NCI-H510A (cell line): ENCODE results near the gene FASN.

Source experiments
- DNase-seq: peaks from one replicate; lab custom pipeline; 2025; lab: John Stamatoyannopoulos, UW

Gene FASN

DNA sequence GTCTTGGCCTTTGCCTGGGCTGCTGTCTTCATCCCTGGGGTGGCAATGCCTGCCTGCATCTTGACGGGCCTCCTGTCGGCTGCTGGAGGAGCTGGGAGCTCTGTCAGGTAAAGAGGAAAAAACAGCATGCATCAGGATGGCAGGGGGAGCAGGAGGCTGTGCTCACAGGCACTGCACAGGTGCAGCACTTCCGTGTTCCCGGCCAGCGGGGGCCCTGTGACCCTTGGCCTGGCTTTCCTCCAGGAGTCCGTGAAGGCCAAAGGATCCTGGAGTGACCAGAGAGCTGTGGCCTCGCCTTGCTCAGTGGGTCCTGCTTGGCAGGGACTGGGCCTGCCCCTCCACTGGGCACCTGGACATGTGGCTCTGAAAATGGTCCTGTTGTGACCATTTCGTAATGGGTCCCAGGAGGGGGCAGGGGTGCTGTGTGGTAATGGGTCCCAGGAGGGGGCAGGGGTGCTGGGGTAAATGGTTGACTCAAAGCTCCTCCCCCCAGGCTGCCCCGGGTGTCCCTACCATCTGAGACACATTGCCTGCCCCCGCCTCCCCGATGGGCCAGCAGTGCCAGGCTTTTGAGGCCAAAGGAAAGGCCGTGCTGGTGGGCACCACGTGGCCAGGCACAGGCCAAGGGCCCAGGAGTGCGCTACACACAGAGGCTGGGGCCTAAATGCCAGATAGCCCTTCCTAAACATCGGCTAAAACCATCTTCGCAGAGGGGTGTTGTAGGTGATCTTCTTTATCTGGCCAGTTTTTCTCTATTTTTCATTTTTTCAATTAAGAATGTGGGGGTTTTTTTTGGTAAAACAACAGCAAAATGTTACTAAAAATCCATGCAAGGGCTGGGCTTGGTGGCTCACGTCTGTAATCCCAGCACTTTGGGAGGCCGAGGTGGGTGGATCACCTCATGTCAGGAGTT lies 4.0 kb upstream of the FASN start:
- DNase-seq = no peak

DNA sequence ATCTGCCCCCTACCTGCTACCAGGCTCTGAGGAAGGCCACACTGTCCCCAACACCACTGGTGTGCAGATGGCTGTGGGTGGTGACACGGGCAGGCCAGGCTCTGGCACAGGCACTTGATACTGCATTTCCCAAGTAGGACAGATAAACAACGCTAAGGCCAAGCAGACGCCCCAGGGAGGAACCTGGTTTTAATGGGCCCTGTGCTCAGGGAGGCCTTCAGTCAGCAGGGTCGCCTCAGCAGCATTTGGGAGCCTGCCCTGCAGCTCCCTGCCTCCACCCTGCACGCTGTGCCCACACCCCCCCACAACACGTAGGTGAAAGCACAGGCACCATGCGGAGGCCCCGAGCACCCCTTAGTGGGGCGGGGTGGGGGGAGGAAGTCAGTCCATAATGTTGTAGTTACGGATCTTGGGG lies 3.3 kb upstream of the FASN start:
- no peak for DNase-seq

DNA sequence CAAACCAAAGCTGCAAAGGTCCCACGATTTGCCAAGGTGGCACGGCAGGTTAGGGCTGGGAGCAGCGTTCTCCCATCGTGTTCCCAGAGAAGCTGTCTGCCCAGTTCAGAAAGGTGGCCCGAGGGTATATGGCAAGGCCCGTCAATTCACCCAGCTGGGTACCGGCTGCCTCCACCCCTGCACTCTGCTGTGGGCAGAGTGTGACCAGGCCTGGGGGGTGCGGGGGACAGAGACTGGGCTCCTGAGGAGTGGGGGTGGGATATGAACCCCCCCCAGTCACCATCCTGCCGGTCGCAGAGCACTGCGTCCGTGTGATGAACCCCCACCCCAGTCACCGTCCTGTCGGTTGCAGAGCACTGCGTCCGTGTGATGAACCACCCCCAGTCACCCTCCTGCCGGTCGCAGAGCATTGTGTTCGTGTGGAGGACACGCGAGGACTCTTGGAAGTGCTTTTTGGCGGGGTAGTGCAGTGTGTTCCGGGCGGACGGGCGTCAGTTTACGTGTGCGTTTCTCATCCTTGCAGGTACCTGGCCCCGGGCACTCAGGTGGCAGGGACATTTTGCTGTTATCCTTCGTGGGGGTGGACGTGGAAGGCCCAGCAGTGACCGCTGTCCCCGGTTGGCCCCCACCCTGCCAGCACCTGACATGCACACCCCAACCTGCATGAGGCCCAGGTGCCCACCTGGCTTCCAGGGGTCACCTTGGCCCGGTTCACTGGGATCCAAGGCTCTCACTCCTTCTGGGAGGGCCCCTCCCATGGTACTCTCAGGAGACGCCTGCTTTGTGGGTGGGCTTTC lies 2.7 kb upstream of the FASN start:
- DNase-seq = no peak

DNA sequence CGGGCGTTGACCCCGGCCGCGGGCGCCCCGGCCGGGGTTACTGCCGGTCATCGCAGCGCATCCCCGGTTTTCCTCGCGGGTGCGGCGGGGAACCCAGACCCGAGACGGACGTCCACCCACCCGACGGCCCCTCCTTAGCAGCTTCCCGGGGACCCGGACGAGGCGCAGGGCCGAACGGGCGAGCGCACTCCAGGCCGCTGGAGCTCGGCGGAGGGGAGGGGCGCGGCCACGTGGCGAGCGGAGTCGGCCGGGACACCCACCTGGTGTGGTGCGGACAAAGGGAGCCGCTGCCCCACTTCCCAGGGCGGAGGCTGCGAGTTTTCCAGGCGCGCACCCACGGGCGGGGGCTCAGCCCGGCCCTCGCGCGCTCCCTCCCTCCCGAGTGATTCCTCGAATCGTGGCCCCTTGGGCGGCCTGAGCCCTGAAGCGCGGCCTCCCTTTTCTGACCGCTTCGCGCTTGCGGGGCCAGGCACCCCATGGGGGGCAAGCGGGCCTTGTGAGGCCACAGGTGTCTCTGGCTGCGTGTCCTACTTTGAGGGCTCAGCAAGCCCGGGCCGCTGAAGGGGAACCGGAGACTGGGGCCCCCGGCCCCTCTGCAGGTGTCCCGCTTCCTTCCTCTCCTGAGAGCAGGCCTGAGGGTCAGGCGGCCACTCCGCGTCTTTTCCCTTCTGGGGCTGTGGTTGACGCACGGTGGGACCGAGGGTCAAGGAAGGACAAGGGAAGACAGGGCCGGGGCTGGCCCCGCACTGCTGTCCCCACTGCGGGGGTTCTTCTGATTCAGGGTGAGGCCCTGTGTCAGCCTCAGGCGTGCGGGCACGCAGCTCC lies 1.1 kb upstream of the FASN start:
- no peak for DNase-seq

DNA sequence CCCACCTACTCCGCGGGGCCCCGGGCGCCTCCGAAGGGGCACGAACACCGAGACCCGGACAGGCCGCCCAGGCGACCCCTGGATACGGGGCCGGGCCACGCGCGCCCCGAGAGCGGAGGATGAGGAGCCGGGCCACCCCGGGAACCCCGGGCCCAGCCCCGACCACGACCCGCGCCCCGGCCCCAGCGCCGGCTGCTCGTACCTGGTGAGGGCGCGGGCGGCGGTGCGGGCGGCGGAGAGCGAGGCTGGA lies 192 bp downstream of the FASN start:
- DNase-seq = no peak

DNA sequence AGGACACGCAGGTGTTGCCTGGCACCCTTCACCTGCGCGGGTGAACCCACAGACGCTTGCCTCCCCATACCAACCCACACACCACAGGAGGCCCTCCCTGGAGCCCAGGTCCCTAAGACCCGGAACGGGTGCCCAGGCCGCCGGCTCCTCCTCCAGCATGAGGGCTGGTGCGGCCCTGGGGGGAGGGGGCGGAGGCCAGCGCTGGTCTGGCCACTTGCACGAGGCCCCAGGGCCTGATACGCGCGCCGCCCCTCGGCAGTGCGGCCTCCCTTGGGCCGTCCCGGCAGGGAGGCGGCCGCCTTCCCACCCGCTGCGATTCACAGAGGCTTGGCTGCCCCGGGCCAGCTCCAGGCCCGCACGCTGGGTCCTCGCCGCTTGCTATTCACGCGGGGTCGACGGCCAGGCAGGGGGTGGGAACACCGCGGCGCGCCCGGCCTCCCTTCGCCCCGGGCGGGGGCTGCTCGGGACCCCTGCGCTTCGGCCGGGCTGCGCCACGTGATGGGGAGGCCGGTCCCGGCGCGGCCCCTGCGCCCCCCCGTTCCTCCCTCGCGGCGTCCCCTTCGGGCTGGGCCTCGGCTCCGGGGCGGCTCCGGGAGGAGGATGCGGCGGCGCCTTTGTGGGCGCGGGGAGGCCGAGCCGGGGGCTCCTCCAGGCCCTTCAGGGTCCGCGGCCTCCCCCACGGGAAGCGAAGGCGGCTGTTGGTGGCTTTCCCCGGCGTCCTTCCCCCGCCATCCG lies 685 bp downstream of the FASN start:
- DNase-seq = peak; percentile 35

DNA sequence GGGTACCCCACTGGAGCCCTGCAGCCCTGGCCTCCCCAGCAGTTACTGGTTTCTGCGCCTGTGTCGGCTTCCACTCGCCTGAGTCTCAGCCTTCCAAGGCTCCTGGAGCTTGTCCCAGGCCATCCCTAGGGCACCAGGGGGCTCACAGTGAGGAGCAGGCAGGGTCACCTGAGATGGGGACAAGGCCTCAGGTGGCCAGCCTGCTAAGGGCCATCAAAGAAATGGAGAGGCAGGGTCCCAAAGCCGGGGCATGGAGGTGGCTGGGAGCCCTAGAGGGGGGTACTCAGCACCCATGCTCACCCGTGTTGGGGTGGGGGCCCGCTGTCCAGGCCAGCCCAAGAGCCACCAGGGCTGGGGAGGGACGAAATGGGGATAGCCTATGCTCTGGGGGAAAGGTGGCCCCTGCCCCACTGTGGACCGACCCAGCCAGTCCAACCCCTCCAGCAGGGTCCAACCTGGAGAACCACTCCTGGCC lies 1.3 kb downstream of the FASN start:
- no peak for DNase-seq

DNA sequence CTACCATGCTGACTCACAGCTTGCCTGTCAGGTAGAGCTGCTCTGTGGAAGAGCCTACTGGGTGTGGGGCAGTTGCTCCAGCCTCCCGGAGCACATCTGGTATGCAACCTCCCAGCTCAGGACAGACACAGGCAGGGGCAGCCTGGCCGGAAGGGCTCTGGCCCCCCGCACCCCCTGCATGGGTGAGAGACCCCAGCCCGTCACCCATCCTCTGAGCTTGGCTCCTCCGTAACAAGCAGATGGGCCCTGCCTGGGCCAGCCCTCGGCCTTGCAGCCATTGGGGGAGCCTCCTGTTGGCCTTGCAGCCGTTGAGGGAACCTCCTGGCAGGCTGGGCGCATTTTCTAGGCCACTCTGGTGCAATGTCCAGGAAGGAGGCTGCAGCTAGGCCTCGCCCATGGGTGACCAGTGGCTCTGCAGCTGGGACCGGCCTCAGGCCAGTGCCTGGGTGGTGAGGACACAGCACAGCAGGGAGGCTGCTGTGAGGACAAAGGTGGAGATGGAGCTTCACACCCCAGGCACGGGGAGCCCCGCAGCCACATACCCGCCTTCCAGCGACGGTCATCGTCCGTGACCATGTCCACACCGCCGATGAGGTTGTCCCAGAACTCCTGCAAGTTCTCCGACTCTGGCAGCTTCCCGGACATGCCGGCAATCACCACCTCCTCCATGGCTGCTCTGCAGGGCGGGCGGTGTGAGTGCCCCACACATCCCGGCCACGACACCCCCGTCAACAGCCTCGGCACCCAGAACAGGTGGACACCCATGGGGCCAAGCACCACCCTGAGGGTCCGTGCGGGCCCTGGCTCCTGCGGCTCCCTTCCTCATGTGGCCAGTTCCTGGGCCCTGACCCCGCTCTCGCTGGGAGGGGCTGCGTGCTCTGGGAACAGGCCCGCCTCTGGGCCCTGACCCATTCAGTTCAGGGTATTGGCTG lies 2.0 kb downstream of the FASN start:
- no peak for DNase-seq

DNA sequence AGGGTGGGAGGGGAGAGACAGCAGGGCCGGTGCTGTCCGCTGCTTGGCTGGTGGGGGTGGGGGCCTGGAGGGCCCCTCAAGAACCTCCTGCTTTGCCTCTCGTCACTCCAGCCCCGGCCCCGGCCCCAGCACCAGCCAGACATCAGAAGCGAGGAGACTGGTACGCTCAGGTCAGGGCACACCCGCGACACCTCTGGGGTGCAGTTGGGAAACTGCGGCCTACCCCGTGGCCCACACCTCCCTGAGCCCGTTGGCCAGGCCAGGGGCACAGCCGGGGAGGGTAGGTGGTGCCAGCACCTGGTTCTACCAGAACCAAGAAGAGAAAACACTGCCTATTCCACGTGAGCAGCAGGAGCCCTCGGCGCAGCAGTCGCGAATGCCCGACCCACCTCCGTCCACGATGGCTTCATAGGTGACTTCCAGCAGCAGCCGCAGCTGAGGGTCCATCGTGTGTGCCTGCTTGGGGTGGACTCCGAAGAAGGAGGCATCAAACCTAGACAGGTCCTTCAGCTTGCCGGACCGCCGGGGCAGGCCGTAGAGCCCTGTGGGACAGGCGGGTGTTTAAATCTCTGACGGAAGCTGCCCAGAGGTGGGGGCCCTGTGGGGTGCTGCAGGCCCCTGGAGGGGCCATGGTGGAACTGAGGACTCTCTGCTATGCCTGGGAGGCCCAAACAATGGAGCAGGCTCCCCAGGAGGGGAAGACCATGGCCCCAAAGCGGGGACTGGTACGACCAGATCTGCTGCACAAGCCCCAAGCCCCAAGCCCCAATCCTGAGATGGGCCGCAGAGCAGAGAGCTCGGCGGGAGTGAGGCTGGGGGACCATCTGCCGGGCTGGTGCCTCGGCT lies 2.9 kb downstream of the FASN start:
- DNase-seq = no peak

DNA sequence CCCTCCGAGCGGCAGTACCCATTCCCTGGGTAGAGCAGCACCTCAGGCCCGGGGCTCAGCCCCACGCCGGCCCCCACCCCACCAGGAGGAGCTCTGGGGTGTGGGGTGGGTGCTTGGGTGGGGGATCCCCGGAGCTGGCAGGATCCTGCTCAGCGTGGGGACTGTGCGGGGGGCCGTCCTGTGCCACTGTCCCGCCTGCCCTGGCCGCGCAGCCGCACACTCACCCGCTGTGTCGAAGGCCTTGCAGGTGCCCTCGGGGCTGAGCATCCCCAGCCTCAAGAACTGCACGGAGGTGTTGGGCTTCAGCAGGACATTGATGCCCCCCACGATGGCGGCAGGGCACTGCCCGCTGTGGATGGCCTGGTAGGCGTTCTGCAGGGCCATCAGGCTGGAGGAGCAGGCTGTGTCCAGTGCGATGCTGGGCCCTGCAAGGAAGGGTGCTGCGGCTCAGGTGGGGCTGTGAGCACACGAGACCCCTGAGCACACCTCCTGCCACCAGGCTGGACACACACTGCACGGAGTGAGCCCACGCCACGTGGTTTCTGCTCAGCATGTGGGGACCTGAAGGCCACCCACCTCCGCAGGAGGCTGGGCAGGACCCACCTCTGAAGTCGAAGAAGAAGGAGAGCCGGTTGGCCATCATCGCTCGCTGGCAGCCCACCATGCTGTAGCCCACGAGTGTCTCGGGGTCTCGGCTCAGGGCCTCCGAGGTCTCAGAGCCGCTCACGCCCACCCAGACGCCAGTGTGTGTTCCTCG lies 4.9 kb downstream of the FASN start:
- DNase-seq = no peak

DNA sequence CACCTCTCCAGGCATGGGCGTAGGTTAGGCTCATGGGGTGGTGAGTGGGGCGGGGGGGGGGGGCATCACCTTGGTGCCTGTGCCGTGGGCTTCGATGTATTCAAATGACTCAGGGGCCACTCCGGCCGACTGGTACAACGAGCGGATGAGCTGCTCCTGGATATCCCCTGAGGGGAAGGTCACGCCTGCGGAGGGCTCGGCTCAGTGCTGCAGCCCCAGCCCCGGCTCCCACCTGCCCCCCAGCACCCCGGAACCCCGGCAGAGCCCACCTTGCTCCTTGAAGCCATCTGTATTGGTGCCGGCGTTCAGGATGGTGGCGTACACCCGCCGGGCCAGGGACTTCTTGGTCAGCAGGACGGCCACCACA lies 5.4 kb downstream of the FASN start:
- DNase-seq = no peak

DNA sequence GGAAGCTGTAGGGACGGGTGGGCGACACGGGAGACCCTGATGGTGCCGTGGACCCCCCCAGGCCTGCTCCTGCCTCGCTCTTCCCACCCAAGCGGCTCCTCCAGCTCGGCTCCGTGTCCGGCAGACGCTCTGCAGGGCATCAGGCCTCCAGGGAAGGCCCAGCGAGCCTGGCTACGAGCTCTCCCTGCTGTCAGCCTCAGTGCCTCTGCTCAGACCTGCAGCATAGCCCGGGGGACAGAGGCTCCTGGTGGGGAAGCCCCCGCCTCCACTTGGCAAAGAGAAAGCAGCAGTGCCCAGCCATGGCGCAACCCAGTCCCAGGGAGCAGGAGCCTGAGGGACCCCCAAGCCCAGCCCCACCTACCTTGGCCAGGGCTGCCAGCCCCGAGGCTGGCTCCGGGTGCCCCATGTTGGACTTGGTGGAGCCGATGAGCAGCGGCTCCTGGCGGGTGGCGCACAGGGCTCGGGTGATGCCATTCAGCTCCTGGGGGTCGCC lies 5.9 kb downstream of the FASN start:
- DNase-seq = no peak

DNA sequence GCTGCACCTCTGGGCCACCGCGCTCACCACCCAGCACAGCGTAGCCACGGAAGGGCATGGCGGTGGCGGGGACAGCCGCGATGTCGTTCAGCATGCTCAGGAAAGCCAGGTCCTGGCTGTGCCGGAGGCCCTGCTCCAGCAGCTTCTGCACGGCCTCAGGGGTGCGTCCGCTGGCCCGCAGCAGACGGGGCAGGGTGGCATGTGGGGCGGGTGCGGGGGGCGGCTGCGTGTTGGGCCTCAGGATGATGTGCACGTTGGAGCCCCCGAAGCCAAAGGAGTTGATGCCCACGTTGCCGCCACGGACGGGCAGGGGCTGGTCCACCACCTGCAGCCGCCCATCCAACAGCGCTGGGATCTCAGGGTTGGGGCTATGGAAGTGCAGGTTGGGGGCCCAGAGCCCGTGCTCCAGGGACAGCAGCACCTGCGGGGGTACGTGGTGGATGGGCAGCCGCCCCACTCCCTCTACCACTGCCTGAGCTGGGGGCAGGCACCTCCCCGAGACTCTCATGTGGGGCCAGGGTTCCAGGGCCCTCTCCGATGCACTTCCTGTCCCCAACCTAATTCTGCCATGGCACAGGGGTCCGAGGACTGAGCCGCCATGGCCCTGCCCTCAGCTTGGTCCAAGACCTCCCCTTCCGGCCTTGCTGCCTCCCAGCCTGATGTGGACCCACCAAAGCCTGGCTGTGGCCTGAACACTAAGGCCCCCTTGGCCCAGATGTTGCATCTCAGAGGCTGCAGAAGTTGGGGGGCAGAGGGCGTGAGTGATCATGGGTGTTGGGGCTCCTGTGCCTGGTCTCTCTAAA lies 6.6 kb downstream of the FASN start:
- no peak for DNase-seq

DNA sequence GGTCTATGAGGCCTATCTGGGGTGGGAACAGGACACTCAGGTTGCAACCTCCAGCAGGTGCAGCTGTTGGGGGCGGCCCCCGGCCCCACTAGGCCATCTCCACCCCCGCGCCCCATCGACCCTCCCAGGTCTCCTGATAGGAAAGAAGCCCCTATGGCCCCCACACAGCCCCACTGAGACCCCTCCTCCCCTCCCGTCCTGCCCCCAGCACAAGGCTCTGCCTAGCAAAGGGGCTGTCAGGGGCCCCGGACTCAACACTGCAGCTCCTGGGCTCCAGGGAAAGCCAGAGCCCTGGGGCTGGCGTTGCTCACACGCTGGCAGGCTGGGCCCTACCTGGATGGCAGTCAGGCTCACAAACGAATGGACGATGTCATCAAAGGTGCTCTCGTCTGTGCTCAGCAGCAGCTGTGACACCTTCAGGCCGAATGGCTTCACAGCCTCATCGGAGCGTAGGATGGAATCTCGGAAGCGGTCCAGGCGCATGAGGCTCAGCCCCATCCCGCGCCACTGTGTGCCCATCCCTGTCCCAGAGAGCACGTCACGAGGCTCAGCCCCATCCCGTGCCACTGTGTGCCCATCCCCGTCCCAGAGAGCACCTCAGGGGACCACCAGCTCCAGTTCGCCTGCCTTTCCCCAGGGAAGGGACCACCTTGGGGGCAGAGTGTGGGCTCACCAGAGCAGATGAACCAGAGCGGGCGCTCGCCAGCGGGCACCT lies 7.3 kb downstream of the FASN start:
- DNase-seq = no peak

DNA sequence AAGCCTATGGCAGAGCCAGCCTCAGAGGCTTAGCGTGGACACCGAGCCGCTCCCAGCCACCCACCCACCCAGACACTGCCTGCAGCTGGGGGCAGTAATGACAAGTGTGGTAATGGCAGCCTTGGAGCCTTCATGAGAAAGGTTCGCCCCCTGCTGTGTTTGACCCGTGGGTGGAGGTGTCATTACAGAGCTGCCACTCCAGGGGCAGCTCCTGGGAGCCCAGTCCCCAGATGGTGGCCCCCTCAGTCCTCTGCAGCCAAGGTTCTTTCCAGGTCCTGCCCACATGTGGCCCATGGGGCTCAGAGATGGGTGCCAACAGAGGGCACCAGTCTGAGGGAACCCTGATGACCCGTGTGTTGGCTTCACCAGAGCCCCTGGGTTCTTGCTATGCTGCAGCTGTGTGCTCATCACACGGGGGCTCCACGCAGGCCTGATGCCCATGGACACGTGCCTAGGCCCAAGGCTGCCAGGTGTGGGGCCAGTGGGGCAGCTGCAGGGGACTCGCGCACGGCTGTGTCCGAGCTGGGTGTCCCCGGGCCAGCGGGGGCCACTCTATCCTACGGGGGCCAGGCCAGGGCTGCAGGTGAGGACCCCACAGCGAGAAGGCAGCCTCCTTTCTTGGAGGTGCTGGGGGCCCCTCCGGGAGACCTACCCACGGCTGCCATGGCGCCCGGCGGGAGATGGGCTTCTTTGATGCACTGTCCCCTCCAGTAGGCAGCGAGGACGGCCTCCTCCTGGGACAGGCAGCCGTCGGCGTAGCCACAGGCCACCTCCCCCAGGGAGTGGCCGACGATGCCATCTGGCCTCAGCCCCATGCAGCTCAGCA lies 8.1 kb downstream of the FASN start:
- DNase-seq = no peak
